Breast epithelium (tissue), 3 donors: Measurements from ENCODE around the gene PCP4L1.

Experiments used
- CTCF ChIP-seq, 3 donors: fragments of 450-650 bp; IDR thresholded peaks; one replicate each; pipeline ENCODE4 v1.5.1; 2016 to 2017; ENCODE audit warnings: antibody characterized with exemption in 3 of 3, mild to moderate bottlenecking in 3 of 3, moderate library complexity in 3 of 3
- POLR2A ChIP-seq: fragments of 450-650 bp; IDR thresholded peaks from one replicate; pipeline ENCODE4 v1.6.1; 2016; ENCODE audit warnings: antibody characterized with exemption, mild to moderate bottlenecking, moderate library complexity
- POLR2AphosphoS5 ChIP-seq, 3 donors: sonication (generic); formaldehyde crosslinking; IDR thresholded peaks; one replicate each; pipeline ENCODE4 v1.6.1; 2017; ENCODE audit warnings: antibody characterized with exemption in 3 of 3

- TF ChIP-seq CTCF (IDR thresholded peaks at IDR 0.05) (no peak), POLR2AphosphoS5 (IDR thresholded peaks at IDR 0.05) (no peak), POLR2A (no peak)
Observed at GRCh38 chr1:161259345-161259702, 779 bp downstream of the PCP4L1 start.
